Measurements from ENCODE around the gene TLCD5. TPM values are rescaled to one million over a fixed set of nuclear protein-coding genes. Genes with fewer than 3 reads are reported as not detected.

Gene TLCD5
- total and polyA plus RNA-seq, 2 donors (not counting 1 experiment from before 2014, with no cell fraction given), result 0.17 TPM; not detected in 1

GRCh38 chr11:120352405-120352804 is 27.3 kb downstream of the TLCD5 start:
- H3K9me3 Mint-ChIP-seq (ENCODE audit: insufficient read depth), result no peaks in the 10 kb centered on the region
- Histone ChIP-seq H3K9ac (ENCODE audit: low read length) (no peak overlapping the region), H3K4me2 (replicated peaks; ENCODE audit: low read depth, low read length, poor library complexity, severe bottlenecking) (no peak overlapping the region), H3K27me3 (replicated peaks in 1 of 4; ENCODE audit: control extremely low read depth in 1 of 4, control insufficient read depth in 3 of 4, insufficient read depth in 4 of 4, low read length in 3 of 4) (peaks cover 2 to 51% (median 28%) of the 10 kb centered on the region in 4 experiments), H4K20me1 (ENCODE audit: control insufficient read depth, insufficient read depth, low read length, poor library complexity, severe bottlenecking) (peaks cover 78% of the 10 kb centered on the region), H3K79me2 (ENCODE audit: control insufficient read depth, insufficient read depth, low read length) (peaks cover 54% of the 10 kb centered on the region), H3K36me3 (replicated peaks in 1 of 2; ENCODE audit: control extremely low read depth in 1 of 2, control insufficient read depth in 1 of 2, extremely low read depth in 1 of 2, insufficient read depth in 2 of 2, low read length in 1 of 2) (peaks cover 0 to 3% of the 10 kb centered on the region in 2 experiments), H3K4me1 (ENCODE audit: control insufficient read depth in 2 of 2, insufficient read depth in 2 of 2, low read length in 2 of 2) (no peaks in the 10 kb centered on the region), H3K4me3 (ENCODE audit: control extremely low read depth in 1 of 5, extremely low read depth in 1 of 5, insufficient read depth in 1 of 5, low read depth in 2 of 5, low read length in 4 of 5) (no peak overlapping the region), H2AFZ (ENCODE audit: insufficient read depth, low read depth, low read length, poor library complexity, severe bottlenecking) (no peak overlapping the region), H3K27ac (ENCODE audit: low read length in 2 of 2) (no peak overlapping the region), H3K9me3 (ENCODE audit: control extremely low read depth in 1 of 3, control insufficient read depth in 2 of 3, insufficient read depth in 1 of 3, low read length in 2 of 3) (peaks cover 0 to 2% (median 0%) of the 10 kb centered on the region in 3 donors)
- intact Hi-C loops (cut with micrococcal nuclease), result no loop called here
- POLR2A ChIA-PET, result no interaction called here
- no peak for DNase-seq
- no peak for ATAC-seq (ENCODE audit: low read depth)
- H3K27me3 Mint-ChIP-seq, result peaks cover 57% of the 10 kb centered on the region
- H3K4me3 Mint-ChIP-seq, result no peak overlapping the region
- peaks cover 5% of the 10 kb centered on the region for H3K4me1 Mint-ChIP-seq
- TF ChIP-seq EZH2 (IDR thresholded peaks at IDR 0.05; ENCODE audit: borderline replicate concordance, insufficient read depth, low read depth, low read length, poor library complexity, severe bottlenecking) (no peak), CTCF (IDR thresholded peaks at IDR 0.05) (no peak)
- CTCF ChIA-PET, result no interaction called here
- no peak overlapping the region for H3K27ac Mint-ChIP-seq
- 100% methylated on average over 1 of the region's 6 CpGs for WGBS (ENCODE audit: insufficient coverage)

DNA sequence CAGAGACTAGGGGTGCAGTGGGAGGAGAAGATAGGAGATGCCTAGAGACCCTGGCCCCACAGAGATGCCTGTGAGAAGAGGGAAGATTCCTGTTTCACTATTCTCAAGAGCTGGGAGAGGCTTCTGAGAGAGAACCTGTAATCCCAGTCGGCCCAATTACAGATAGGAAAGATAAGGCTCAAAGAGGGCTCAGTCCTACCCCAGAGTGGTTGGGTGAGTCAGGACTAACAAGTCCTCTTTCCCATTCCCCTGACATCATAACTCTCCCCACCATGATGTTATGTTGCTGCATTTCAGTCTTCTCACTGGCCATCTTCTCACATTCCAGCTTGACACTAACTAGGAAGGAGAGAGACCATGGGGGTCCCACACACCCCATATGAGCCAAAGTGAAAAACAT is 29.0 kb downstream of the TLCD5 start:
- Histone ChIP-seq H3K9ac (ENCODE audit: low read length) (no peak overlapping the region), H3K79me2 (ENCODE audit: control insufficient read depth, insufficient read depth, low read length) (peaks cover 57% of the 10 kb centered on the region), H3K27ac (ENCODE audit: low read length in 2 of 2) (no peak overlapping the region), H2AFZ (ENCODE audit: insufficient read depth, low read depth, low read length, poor library complexity, severe bottlenecking) (no peak overlapping the region), H3K4me1 (ENCODE audit: control insufficient read depth in 2 of 2, insufficient read depth in 2 of 2, low read length in 2 of 2) (no peaks in the 10 kb centered on the region), H3K36me3 (replicated peaks in 1 of 2; ENCODE audit: control extremely low read depth in 1 of 2, control insufficient read depth in 1 of 2, extremely low read depth in 1 of 2, insufficient read depth in 2 of 2, low read length in 1 of 2) (peaks cover 0 to 3% of the 10 kb centered on the region in 2 experiments), H4K20me1 (ENCODE audit: control insufficient read depth, insufficient read depth, low read length, poor library complexity, severe bottlenecking) (peaks cover 76% of the 10 kb centered on the region), H3K27me3 (replicated peaks in 1 of 4; ENCODE audit: control extremely low read depth in 1 of 4, control insufficient read depth in 3 of 4, insufficient read depth in 4 of 4, low read length in 3 of 4) (peaks cover 0 to 47% (median 31%) of the 10 kb centered on the region in 4 experiments), H3K4me3 (ENCODE audit: control extremely low read depth in 1 of 5, extremely low read depth in 1 of 5, insufficient read depth in 1 of 5, low read depth in 2 of 5, low read length in 4 of 5) (no peak overlapping the region), H3K9me3 (ENCODE audit: control extremely low read depth in 1 of 3, control insufficient read depth in 2 of 3, insufficient read depth in 1 of 3, low read length in 2 of 3) (no peaks in the 10 kb centered on the region), H3K4me2 (replicated peaks; ENCODE audit: low read depth, low read length, poor library complexity, severe bottlenecking) (no peak overlapping the region)
- POLR2A ChIA-PET, result no interaction called here
- H3K4me1 Mint-ChIP-seq, result no peaks in the 10 kb centered on the region
- CTCF ChIA-PET, result no interaction called here
- H3K9me3 Mint-ChIP-seq (ENCODE audit: insufficient read depth), result no peaks in the 10 kb centered on the region
- DNase-seq (no peak), ATAC-seq (ENCODE audit: low read depth) (no peak)
- no peak overlapping the region for H3K4me3 Mint-ChIP-seq
- TF ChIP-seq EZH2 (IDR thresholded peaks at IDR 0.05; ENCODE audit: borderline replicate concordance, insufficient read depth, low read depth, low read length, poor library complexity, severe bottlenecking), result no peak
- no peak for TF ChIP-seq CTCF (IDR thresholded peaks at IDR 0.05)
- H3K27me3 Mint-ChIP-seq, result peaks cover 49% of the 10 kb centered on the region
- WGBS (ENCODE audit: insufficient coverage), result no CpG with 5 or more reads among the region's 1 CpG
- intact Hi-C loops (cut with micrococcal nuclease), result no loop called here
- H3K27ac Mint-ChIP-seq, result no peak overlapping the region

Measured in B cell (primary cell).